ENCODE measurements around the gene HSCB. TPM values are rescaled to one million over a fixed set of nuclear protein-coding genes. Genes with fewer than 3 reads are reported as not detected.

Gene HSCB
- total and polyA plus RNA-seq, 7 donors = 16.6 to 67.5 (median 29.9) TPM

DNA sequence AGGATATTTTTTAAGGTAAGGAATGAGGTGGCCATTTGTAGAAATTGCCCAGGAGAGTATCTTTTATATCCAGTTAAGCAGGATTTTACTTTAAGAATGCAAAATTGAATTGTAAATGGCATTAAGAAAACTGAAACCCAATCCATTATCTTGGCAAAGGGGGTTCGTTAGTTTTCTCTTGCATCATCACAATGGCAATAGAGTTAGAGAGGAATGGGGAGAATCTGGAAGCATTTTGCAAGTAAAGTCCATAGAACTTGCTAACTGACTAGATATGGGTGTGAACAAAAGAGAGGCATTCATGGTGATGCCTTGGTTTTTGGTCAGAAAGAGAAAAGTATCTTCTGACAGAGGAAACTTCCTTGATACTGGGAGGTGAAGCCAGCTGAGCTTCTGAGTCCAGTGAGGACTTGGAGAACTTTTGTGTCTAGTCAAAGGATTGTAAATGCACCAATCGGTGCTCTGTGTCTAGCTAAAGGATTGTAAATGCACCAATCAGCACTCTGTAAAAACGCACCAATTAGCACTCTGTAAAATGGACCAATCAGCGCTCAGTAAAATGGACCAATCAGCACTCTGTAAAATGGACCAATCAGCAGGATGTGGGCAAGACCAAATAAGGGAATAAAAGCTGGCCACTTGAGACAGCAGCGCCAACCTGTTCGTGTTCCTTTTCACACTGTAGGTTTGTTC lies 27.0 kb downstream of the HSCB start:
- Histone ChIP-seq H3K27me3 (no peaks in the 10 kb centered on the region), H3K27ac (no peak overlapping the region), H3K4me3 (no peak overlapping the region), H3K4me1 (peaks cover 0 to 3% (median 2%) of the 10 kb centered on the region in 4 donors), H3K9me3 (peaks cover 0 to 4% (median 0%) of the 10 kb centered on the region in 4 donors), H3K36me3 (no peaks in the 10 kb centered on the region)
- 92 to 94% methylated on average over 6 of the region's 6 CpGs for WGBS, 2 donors
- DNase-seq = no peak
- intact Hi-C loops (cut with DNase I) = no loop called here
- TF ChIP-seq, protein P1, sequence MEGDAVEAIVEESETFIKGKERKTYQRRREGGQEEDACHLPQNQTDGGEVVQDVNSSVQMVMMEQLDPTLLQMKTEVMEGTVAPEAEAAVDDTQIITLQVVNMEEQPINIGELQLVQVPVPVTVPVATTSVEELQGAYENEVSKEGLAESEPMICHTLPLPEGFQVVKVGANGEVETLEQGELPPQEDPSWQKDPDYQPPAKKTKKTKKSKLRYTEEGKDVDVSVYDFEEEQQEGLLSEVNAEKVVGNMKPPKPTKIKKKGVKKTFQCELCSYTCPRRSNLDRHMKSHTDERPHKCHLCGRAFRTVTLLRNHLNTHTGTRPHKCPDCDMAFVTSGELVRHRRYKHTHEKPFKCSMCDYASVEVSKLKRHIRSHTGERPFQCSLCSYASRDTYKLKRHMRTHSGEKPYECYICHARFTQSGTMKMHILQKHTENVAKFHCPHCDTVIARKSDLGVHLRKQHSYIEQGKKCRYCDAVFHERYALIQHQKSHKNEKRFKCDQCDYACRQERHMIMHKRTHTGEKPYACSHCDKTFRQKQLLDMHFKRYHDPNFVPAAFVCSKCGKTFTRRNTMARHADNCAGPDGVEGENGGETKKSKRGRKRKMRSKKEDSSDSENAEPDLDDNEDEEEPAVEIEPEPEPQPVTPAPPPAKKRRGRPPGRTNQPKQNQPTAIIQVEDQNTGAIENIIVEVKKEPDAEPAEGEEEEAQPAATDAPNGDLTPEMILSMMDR (IDR thresholded peaks at IDR 0.05) = no peak
- TF ChIP-seq POLR2A (IDR thresholded peaks at IDR 0.05) (no peak), POLR2AphosphoS5 (IDR thresholded peaks at IDR 0.05) (no peak), EP300 (IDR thresholded peaks at IDR 0.05) (no peak)

DNA sequence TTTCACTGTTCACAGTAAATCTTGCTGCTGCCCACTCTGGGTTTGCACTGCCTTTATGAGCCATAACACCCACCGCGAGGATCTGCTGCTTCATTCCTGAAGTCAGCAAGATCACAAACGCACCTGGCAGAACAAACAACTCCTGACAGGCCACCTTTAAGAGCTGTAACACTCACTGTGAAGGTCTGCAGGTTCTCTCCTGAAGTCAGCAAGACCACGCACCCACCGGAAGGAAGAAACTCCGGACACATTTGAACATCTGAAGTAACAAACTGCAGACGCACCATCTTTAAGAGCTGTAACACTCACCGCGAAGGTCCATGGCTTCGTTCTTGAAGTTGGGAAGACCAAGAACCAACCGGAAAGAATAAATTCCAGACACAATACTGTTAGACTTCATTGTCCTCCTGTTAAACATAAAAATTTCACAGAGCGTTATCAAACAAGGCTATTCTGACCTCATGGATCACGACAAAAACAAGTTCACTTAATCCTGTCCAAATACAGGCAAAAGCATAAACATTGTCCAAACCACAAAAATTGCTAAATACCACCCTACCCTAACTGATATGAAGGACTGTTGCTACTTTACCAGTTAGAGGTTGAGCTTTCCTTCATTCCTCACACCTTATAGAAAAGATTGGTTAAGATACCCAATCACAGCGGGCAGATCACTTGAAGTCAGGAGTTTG lies 27.7 kb downstream of the HSCB start:
- Histone ChIP-seq H3K4me1 (peaks cover 0 to 10% (median 8%) of the 10 kb centered on the region in 4 donors), H3K27me3 (no peaks in the 10 kb centered on the region), H3K4me3 (no peak overlapping the region), H3K36me3 (peaks cover 0 to 4% (median 0%) of the 10 kb centered on the region in 4 donors), H3K9me3 (peaks cover 0 to 4% (median 0%) of the 10 kb centered on the region in 4 donors), H3K27ac (no peak overlapping the region)
- 91% methylated on average over 14 of the region's 14 CpGs for WGBS, 2 donors
- TF ChIP-seq POLR2A (IDR thresholded peaks at IDR 0.05) (no peak), POLR2AphosphoS5 (IDR thresholded peaks at IDR 0.05) (no peak), EP300 (IDR thresholded peaks at IDR 0.05) (no peak)
- TF ChIP-seq, protein P1 (IDR thresholded peaks at IDR 0.05) = no peak
- intact Hi-C loops (cut with DNase I) = no loop called here
- DNase-seq = no peak

DNA sequence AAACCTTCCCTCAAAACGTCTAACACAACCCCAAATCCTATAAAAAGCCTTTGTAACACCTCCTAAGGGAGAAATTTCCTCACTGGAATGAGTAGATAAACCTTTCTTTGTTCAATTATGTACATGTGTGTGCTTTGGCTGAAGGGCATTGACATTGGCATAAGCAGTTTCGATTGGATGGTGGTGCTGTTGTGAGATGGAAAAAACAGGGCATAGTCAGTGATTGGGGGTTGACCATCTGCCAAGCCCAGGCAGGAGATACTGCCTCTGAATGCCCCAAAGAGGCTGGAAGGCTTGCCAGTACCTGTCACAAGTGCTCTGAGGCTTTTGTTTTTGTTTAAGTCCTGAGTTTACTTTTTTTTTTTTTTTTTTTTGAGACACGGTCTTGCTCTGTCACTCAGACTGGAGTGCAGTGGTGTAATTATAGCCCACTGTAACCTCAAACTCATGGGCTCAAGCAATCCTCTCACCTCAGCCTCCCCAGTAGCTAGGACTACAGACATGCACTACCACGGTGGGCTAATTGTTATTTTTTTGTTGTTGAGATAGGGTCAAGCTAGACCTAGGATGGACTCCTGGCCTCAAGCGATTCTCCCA lies 29.5 kb downstream of the HSCB start:
- 66 to 82% methylated on average over 5 of the region's 5 CpGs for WGBS, 2 donors
- Histone ChIP-seq H3K4me1 (peaks cover 0 to 28% (median 21%) of the 10 kb centered on the region in 4 donors), H3K9me3 (peaks cover 0 to 4% (median 0%) of the 10 kb centered on the region in 4 donors), H3K36me3 (peaks cover 0 to 20% (median 0%) of the 10 kb centered on the region in 4 donors), H3K27me3 (no peaks in the 10 kb centered on the region), H3K4me3 (no peak overlapping the region), H3K27ac (no peak overlapping the region)
- TF ChIP-seq EP300 (IDR thresholded peaks at IDR 0.05) = no peak
- TF ChIP-seq, protein P1 (IDR thresholded peaks at IDR 0.05) = no peak
- TF ChIP-seq POLR2A (IDR thresholded peaks at IDR 0.05) = no peak
- TF ChIP-seq POLR2AphosphoS5 (IDR thresholded peaks at IDR 0.05) = no peak
- intact Hi-C loops (cut with DNase I) = no loop called here
- no peak for DNase-seq

DNA sequence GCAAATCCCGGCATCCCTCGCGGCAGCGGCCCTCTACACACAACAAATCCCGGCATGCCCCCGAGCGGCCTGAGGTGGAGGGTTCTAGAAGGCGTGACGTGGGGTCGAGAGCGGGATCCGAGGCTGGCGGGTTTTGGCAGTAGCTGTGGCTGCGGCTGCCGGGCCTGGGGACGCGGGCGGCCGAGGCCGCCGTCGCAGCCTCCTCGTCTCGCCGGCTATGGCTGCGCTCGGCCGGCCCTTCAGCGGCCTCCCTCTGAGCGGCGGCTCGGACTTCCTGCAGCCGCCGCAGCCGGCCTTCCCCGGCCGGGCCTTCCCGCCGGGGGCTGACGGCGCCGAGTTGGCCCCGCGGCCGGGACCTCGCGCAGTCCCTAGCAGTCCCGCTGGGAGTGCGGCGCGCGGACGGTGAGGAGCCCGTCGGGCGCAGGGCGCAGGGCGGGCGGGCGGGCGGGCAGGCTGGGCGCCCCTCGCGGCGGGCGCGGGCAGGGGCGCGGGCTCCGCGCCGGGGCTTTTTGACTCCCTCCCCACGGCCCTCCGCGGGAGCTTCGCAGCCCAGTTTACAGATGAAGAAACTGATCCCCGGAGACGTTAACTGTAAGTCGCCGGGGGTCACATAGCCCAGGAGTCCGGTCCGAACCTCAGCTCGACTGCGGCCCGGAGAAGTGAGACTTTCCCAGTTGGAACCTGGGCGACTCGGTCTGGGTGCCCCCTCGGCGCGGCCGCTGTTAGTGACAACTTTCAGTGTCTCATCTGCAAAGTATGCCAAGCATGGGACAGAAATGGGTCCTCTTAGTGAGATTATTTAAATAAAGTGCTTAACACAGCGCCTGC lies 31.0 kb downstream of the HSCB start, which contains the start of gene CCDC117:
CCDC117 (plus strand) TSS at position 63 of the 828 bp plus-strand sequence; CDS start at position 218, 155 bp downstream.
- WGBS, 2 donors = 0% methylated on average over 92 of the region's 92 CpGs
- H3K4me3 ChIP-seq = peak within 1 kb of the TSS; percentile 63 to 99 (median 95)
- intact Hi-C loops (cut with DNase I) = loop anchor here (1.0 to 2.0 kb wide), 2 partner anchors 26 to 30 kb away; partner anchors contain the start of gene HSCB

More for the DNA sequence above, 31.0 kb downstream of the HSCB start, which contains the start of gene CCDC117:
- Histone ChIP-seq H3K27me3 (no peaks in the 10 kb centered on the region), H3K36me3 (peaks cover 0 to 27% (median 0%) of the 10 kb centered on the region in 4 donors), H3K9me3 (peaks cover 0 to 4% (median 0%) of the 10 kb centered on the region in 4 donors), H3K4me1 (peaks cover 0 to 36% (median 25%) of the 10 kb centered on the region in 4 donors), H3K27ac (peak within 1 kb of the TSS; percentile 97 to 100 (median 100))
- TF ChIP-seq POLR2A (IDR thresholded peaks at IDR 0.05) = peak in 1 of 2 donors; percentile 54
- TF ChIP-seq, protein P1 (IDR thresholded peaks at IDR 0.05) = no peak
- TF ChIP-seq POLR2AphosphoS5 (IDR thresholded peaks at IDR 0.05) = peak; percentile 85 to 97 (median 90)
- peak in 1 of 4 donors; percentile 51 for TF ChIP-seq EP300 (IDR thresholded peaks at IDR 0.05)
- peak; percentile 97 for DNase-seq

Measured in sigmoid colon (tissue), 7 donors.